Esophagus muscularis mucosa (tissue), 4 donors: ENCODE results near the gene PITPNM3. TPM values are rescaled to one million over a fixed set of nuclear protein-coding genes. Genes with fewer than 3 reads are reported as not detected.

ENCODE experiments used
- DNase-seq: peaks from one replicate; pipeline ENCODE4 v3.0.0-alpha.2; 2017; ENCODE audit errors: extremely low spot score
- H3K27ac ChIP-seq, 4 donors: fragments of 200-600 bp; sonication (generic); replicated peaks in 1 of 4; 1 replicate in 3 of 4; 2 replicates in 1 of 4; pipeline ENCODE4 v1.5.1; 2016 to 2019; ENCODE audit warnings: mild to moderate bottlenecking in 1 of 4
- H3K27me3 ChIP-seq, 4 donors: fragments of 200-600 bp; sonication (generic); one replicate each; pipeline versions ENCODE4 v1.5.1 to v1.6.0; 2016 to 2019
- H3K36me3 ChIP-seq, 4 donors: fragments of 200-600 bp; sonication (generic); one replicate each; pipeline ENCODE4 v1.5.1; 2016 to 2019
- H3K4me1 ChIP-seq, 4 donors: fragments of 200-600 bp; sonication (generic); one replicate each; pipeline ENCODE4 v1.5.1; 2016 to 2019
- H3K4me3 ChIP-seq, 4 donors: fragments of 200-600 bp; sonication (generic); 1 replicate in 2 of 4; 2 replicates in 2 of 4; pipeline ENCODE4 v1.5.1; 2016 to 2019; ENCODE audit warnings: mild to moderate bottlenecking in 4 of 4, moderate library complexity in 1 of 4
- H3K9me3 ChIP-seq, 4 donors: fragments of 200-600 bp; sonication (generic); 1 replicate in 3 of 4; 2 replicates in 1 of 4; pipeline ENCODE4 v1.5.1; 2016 to 2019
- CTCF ChIP-seq, 3 experiments: fragments of 200-600 bp in 2 of 3; fragments of 450-650 bp in 1 of 3; sonication (generic) in 2 of 3; IDR thresholded peaks; one replicate each; pipeline ENCODE4 v1.5.1; 2017 to 2019; ENCODE audit warnings: antibody characterized with exemption in 3 of 3, mild to moderate bottlenecking in 2 of 3, moderate library complexity in 1 of 3
- EP300 ChIP-seq: sonication (generic); formaldehyde crosslinking; IDR thresholded peaks from one replicate; pipeline ENCODE4 v1.6.1; 2017; ENCODE audit warnings: antibody characterized with exemption
- POLR2A ChIP-seq: fragments of 450-650 bp; IDR thresholded peaks from one replicate; pipeline ENCODE4 v1.6.1; 2017; ENCODE audit warnings: antibody characterized with exemption, moderate library complexity, mild to moderate bottlenecking, low read depth
- POLR2AphosphoS5 ChIP-seq, 2 donors: sonication (generic); formaldehyde crosslinking; IDR thresholded peaks; one replicate each; pipeline ENCODE4 v1.6.1; 2017; ENCODE audit warnings: antibody characterized with exemption in 2 of 2
- WGBS: methylation state at CpG from one replicate; pipeline ENCODE4 v1.1.5; 2018; 5-methylcytosine and 5-hydroxymethylcytosine counted together
- intact Hi-C: fragments of 100-400 bp; cut with DNase I; formaldehyde crosslinking; loops from one replicate; pipeline ENCODE4 v1.15.1; 2023
- total RNA-seq, 4 donors: library from RNA; depleted of rRNA; stranded (reverse); fragments of >200 nt; gene quantifications; one replicate each; pipeline versions ENCODE4 v1.1.0 to v1.2.1, GENCODE V29; 2016

The PITPNM3 gene
- total RNA-seq, 4 donors from 2014 or later: 46.5 to 93.2 (median 68.9) TPM

- peak; percentile 99 for DNase-seq
- H3K4me1 ChIP-seq: peaks cover 7 to 18% (median 18%) of the 10 kb centered on the region in 4 donors
- H3K27ac ChIP-seq: peak within 1 kb of the TSS; percentile 38 to 77 (median 61)
- TF ChIP-seq EP300 (no peak), POLR2AphosphoS5 (IDR thresholded peaks at IDR 0.05) (peak; percentile 28 to 37)
- no peaks in the 10 kb centered on the region for H3K9me3 ChIP-seq
- H3K4me3 ChIP-seq: peak within 1 kb of the TSS; percentile 59 to 65 (median 62)
- intact Hi-C loops: no loop called here
- WGBS: under 1% methylated on average over 42 of the region's 62 CpGs
- H3K27me3 ChIP-seq: peaks cover 0 to 17% (median 0%) of the 10 kb centered on the region in 4 donors
- peaks cover 0 to 3% (median 0%) of the 10 kb centered on the region in 4 donors for H3K36me3 ChIP-seq
These were observed 112.4 kb downstream of the PITPNM3 start, which contains the start of gene PIMREG for GRCh38 chr17:6443692-6444570. PIMREG (plus strand) TSS chr17:6444455; CDS start chr17:6445111, 656 bp downstream.

- H3K36me3 ChIP-seq: no peaks in the 10 kb centered on the region
- H3K4me1 ChIP-seq: peaks cover 7 to 18% (median 18%) of the 10 kb centered on the region in 4 donors
- no peak for DNase-seq
- no peak overlapping the region for H3K4me3 ChIP-seq
- peaks cover 0 to 24% (median 0%) of the 10 kb centered on the region in 4 donors for H3K27me3 ChIP-seq
- TF ChIP-seq POLR2AphosphoS5 (IDR thresholded peaks at IDR 0.05) (no peak), EP300 (no peak)
- no peaks in the 10 kb centered on the region for H3K9me3 ChIP-seq
- no peak overlapping the region for H3K27ac ChIP-seq
- intact Hi-C loops: no loop called here
- 76% methylated on average over 6 of the region's 6 CpGs for WGBS
These were observed 113.6 kb downstream of the PITPNM3 start for GRCh38 chr17:6442775-6443174.

GRCh38 chr17:6439951-6440350 lies 116.4 kb downstream of the PITPNM3 start:
- DNase-seq: no peak

GRCh38 chr17:6437956-6438355 lies 118.4 kb downstream of the PITPNM3 start:
- no peak overlapping the region for H3K4me3 ChIP-seq
- H3K27me3 ChIP-seq: peaks cover 0 to 55% (median 0%) of the 10 kb centered on the region in 4 donors
- no peaks in the 10 kb centered on the region for H3K36me3 ChIP-seq
- 63% methylated on average over 3 of the region's 3 CpGs for WGBS
- H3K9me3 ChIP-seq: no peaks in the 10 kb centered on the region
- no peak overlapping the region for H3K27ac ChIP-seq
- TF ChIP-seq CTCF (IDR thresholded peaks at IDR 0.05): no peak
- TF ChIP-seq POLR2AphosphoS5 (IDR thresholded peaks at IDR 0.05): no peak
- TF ChIP-seq EP300: no peak
- no peak for TF ChIP-seq POLR2A
- intact Hi-C loops: no loop called here
- H3K4me1 ChIP-seq: peaks cover 0 to under 1% (median 0%) of the 10 kb centered on the region in 4 donors
- no peak for DNase-seq

More at GRCh38 chr17:6439951-6440350, 116.4 kb downstream of the PITPNM3 start:
- no peaks in the 10 kb centered on the region for H3K36me3 ChIP-seq
- WGBS: 53% methylated on average over 4 of the region's 4 CpGs
- H3K9me3 ChIP-seq: no peaks in the 10 kb centered on the region
- H3K4me1 ChIP-seq: peaks cover 7 to 18% (median 17%) of the 10 kb centered on the region in 4 donors
- no peak overlapping the region for H3K4me3 ChIP-seq
- TF ChIP-seq CTCF (IDR thresholded peaks at IDR 0.05) (no peak), EP300 (no peak), POLR2AphosphoS5 (IDR thresholded peaks at IDR 0.05) (no peak), POLR2A (no peak)
- peaks cover 0 to 51% (median 0%) of the 10 kb centered on the region in 4 donors for H3K27me3 ChIP-seq
- intact Hi-C loops: no loop called here
- H3K27ac ChIP-seq: no peak overlapping the region

GRCh38 chr17:6437466-6437865 lies 118.9 kb downstream of the PITPNM3 start:
- Histone ChIP-seq H3K27me3 (peaks cover 0 to 55% (median 0%) of the 10 kb centered on the region in 4 donors), H3K36me3 (no peaks in the 10 kb centered on the region), H3K27ac (no peak overlapping the region), H3K9me3 (no peaks in the 10 kb centered on the region), H3K4me3 (no peak overlapping the region), H3K4me1 (no peaks in the 10 kb centered on the region)
- 24% methylated on average over 4 of the region's 4 CpGs for whole genome bisulfite sequencing
- TF ChIP-seq POLR2AphosphoS5 (IDR thresholded peaks at IDR 0.05) (no peak), CTCF (IDR thresholded peaks at IDR 0.05) (no peak), EP300 (no peak), POLR2A (no peak)
- DNase-seq: no peak
- intact Hi-C loops: no loop called here
